ENCODE data around the gene ADGRF4.

The ADGRF4 gene

GRCh38 chr6:47681201-47681990 is 17.0 kb upstream of the ADGRF4 start:
- DNase-seq, result no peak

GRCh38 chr6:47686411-47686810 is 12.0 kb upstream of the ADGRF4 start:
- no peak for DNase-seq

- DNase-seq, result no peak
These were observed 10.9 kb upstream of the ADGRF4 start for GRCh38 chr6:47687432-47687831.

- no peak for DNase-seq
These were observed 8.2 kb upstream of the ADGRF4 start for GRCh38 chr6:47690214-47690613.

- DNase-seq, result no peak
These were observed 7.6 kb upstream of the ADGRF4 start for GRCh38 chr6:47690791-47691190.

GRCh38 chr6:47697925-47698324 is 455 bp upstream of the ADGRF4 start:
- DNase-seq, result no peak

- DNase-seq, result no peak
These were observed 1.7 kb downstream of the ADGRF4 start for GRCh38 chr6:47700053-47700452.

- DNase-seq, result no peak
These were observed 2.2 kb downstream of the ADGRF4 start for GRCh38 chr6:47700596-47700995.

- no peak for DNase-seq
These were observed 3.0 kb downstream of the ADGRF4 start for GRCh38 chr6:47701363-47701762.

GRCh38 chr6:47709160-47709559 is 10.8 kb downstream of the ADGRF4 start:
- DNase-seq, result no peak

GRCh38 chr6:47710295-47710694 is 11.9 kb downstream of the ADGRF4 start:
- no peak for DNase-seq

- no peak for DNase-seq
These were observed 14.8 kb downstream of the ADGRF4 start for GRCh38 chr6:47713200-47713599.

GRCh38 chr6:47714802-47715201 is 16.4 kb downstream of the ADGRF4 start:
- no peak for DNase-seq

- no peak for DNase-seq
These were observed 17.4 kb downstream of the ADGRF4 start for GRCh38 chr6:47715782-47716181.

GRCh38 chr6:47716207-47716606 is 17.8 kb downstream of the ADGRF4 start:
- no peak for DNase-seq

- no peak for DNase-seq
These were observed 20.2 kb downstream of the ADGRF4 start for GRCh38 chr6:47718571-47718970.

- DNase-seq, result no peak
These were observed 22.8 kb downstream of the ADGRF4 start for GRCh38 chr6:47721189-47721588.

GRCh38 chr6:47722194-47722593 is 23.8 kb downstream of the ADGRF4 start:
- DNase-seq, result no peak

- DNase-seq, result no peak
These were observed 25.9 kb downstream of the ADGRF4 start for GRCh38 chr6:47724300-47724699.

GRCh38 chr6:47727391-47727790 is 29.0 kb downstream of the ADGRF4 start:
- no peak for DNase-seq

- no peak for DNase-seq
These were observed 30.6 kb downstream of the ADGRF4 start for GRCh38 chr6:47729019-47729418.

GRCh38 chr6:47729457-47729856 is 31.1 kb downstream of the ADGRF4 start:
- no peak for DNase-seq

GRCh38 chr6:47733879-47734558 is 35.6 kb downstream of the ADGRF4 start:
- DNase-seq, result no peak

- no peak for DNase-seq
These were observed 36.6 kb downstream of the ADGRF4 start for GRCh38 chr6:47734831-47735481.
